GM21526 (cell line): ENCODE results near the gene IL36RN.
"Not testable (repeated sequence)": the region's sequence is repeated elsewhere in the genome, so short reads cannot be mapped to it uniquely, and the experiment has no call there.

ENCODE experiments used
- ATAC-seq: cut with Tn5 transposase; IDR thresholded peaks from one replicate; pipeline ENCODE4 v1.9.1; 2021; ENCODE audit warnings: moderate library complexity; ENCODE audit not compliant: unreplicated experiment, low FRiP score

IL36RN gene

GRCh38 chr2:113096306-113096705 is 37.3 kb downstream of the IL36RN start:
- not testable (repeated sequence) for ATAC-seq

GRCh38 chr2:113096842-113097618 is 38.0 kb downstream of the IL36RN start:
- not testable (repeated sequence) for ATAC-seq

GRCh38 chr2:113098041-113098440 is 39.0 kb downstream of the IL36RN start:
- ATAC-seq = no peak

GRCh38 chr2:113098532-113098931 is 39.5 kb downstream of the IL36RN start:
- no peak for ATAC-seq

- ATAC-seq = no peak
These were observed 43.1 kb downstream of the IL36RN start for GRCh38 chr2:113102133-113102532.

- ATAC-seq = no peak
These were observed 44.3 kb downstream of the IL36RN start for GRCh38 chr2:113103277-113103676.

GRCh38 chr2:113104054-113104611 is 45.1 kb downstream of the IL36RN start:
- ATAC-seq = no peak

- ATAC-seq = no peak
These were observed 46.2 kb downstream of the IL36RN start for GRCh38 chr2:113105047-113105785.

GRCh38 chr2:113111121-113111520 is 52.1 kb downstream of the IL36RN start:
- ATAC-seq = no peak

GRCh38 chr2:113111823-113112287 is 52.9 kb downstream of the IL36RN start:
- no peak for ATAC-seq

GRCh38 chr2:113112441-113112840 is 53.4 kb downstream of the IL36RN start:
- ATAC-seq = no peak

- no peak for ATAC-seq
These were observed 53.9 kb downstream of the IL36RN start for GRCh38 chr2:113112871-113113270.

GRCh38 chr2:113113807-113114206 is 54.8 kb downstream of the IL36RN start:
- ATAC-seq = no peak
